A549 (cell line): ENCODE measurements around the gene ARAP1.

Source experiments
- MAFK ChIP-seq: fragments of 450-650 bp; IDR thresholded peaks from 2 replicates; pipeline ENCODE4 v1.6.1; 2014; ENCODE audit not compliant: partially characterized antibody
- TF ChIP-seq, protein P1 (sequence below): fragments of >200 bp; sonication (Bioruptor Twin); formaldehyde crosslinking; IDR thresholded peaks from 3 replicates; pipeline ENCODE4 v1.5.1; 2016

DNA sequence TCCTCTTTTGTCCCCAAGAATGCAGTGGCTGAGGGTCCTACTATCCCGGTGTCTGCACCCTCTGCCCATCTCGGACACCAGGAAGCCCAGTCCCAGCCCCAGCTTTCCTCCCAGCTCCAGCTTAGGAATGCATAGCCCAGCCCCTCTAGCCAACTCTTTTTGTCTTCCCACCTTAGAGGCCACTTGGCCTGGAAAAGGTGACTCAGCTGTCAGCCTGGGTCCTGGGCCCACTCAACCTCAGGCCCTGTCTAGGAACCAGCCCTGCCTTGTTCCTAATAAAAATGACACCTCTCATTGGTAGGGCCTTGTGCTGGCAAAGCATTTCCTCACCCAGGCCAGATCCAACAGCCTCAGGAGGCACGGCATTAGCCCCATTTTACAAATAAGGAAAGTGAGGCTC is 106.2 kb downstream of the ARAP1 start:
- no peak for TF ChIP-seq MAFK
- TF ChIP-seq, protein P1, sequence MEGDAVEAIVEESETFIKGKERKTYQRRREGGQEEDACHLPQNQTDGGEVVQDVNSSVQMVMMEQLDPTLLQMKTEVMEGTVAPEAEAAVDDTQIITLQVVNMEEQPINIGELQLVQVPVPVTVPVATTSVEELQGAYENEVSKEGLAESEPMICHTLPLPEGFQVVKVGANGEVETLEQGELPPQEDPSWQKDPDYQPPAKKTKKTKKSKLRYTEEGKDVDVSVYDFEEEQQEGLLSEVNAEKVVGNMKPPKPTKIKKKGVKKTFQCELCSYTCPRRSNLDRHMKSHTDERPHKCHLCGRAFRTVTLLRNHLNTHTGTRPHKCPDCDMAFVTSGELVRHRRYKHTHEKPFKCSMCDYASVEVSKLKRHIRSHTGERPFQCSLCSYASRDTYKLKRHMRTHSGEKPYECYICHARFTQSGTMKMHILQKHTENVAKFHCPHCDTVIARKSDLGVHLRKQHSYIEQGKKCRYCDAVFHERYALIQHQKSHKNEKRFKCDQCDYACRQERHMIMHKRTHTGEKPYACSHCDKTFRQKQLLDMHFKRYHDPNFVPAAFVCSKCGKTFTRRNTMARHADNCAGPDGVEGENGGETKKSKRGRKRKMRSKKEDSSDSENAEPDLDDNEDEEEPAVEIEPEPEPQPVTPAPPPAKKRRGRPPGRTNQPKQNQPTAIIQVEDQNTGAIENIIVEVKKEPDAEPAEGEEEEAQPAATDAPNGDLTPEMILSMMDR = no peak
